H1 (cell line): ENCODE results near the gene NEU2. TPM values are rescaled to one million over a fixed set of nuclear protein-coding genes. Genes with fewer than 3 reads are reported as not detected.

Source experiments
- polyA plus RNA-seq, 7 experiments: library from polyadenylated mRNA; depleted of rRNA in 3 of 7; stranded (reverse) in 5 of 7; unstranded in 2 of 7; fragments of >200 nt in 5 of 7; fragments of 200-250 nt in 2 of 7; gene quantifications; 1 replicate in 5 of 7; 2 replicates in 1 of 7; 4 replicates in 1 of 7; pipeline versions ENCODE4 v1.2.1 to v1.2.3, GENCODE V29; 2011 to 2013; ENCODE audit warnings: missing spikeins in 2 of 7, mixed read lengths in 2 of 7
- total RNA-seq: library from RNA; stranded (reverse); fragmentation: NEBNext Ultra II Directional; extraction: Animal tissue kit (Norgen Biotek cat#: 25700); gene quantifications from 2 replicates; pipeline ENCODE4 v1.2.1, GENCODE V29; 2021
- TF ChIP-seq, protein P1 (sequence below): fragments of 300-600 bp; sonication (generic); IDR thresholded peaks from 2 replicates; pipeline ENCODE4 v1.7.1; 2012; ENCODE audit warnings: low read length, moderate library complexity, mild to moderate bottlenecking, inconsistent platforms; ENCODE audit not compliant: insufficient replicate concordance

NEU2 gene
- total and polyA plus RNA-seq, 2 of the 8 experiments (the other 6 are each of a cell fraction or from before 2014, with no cell fraction given), result 0.12 TPM; not detected in 1

DNA sequence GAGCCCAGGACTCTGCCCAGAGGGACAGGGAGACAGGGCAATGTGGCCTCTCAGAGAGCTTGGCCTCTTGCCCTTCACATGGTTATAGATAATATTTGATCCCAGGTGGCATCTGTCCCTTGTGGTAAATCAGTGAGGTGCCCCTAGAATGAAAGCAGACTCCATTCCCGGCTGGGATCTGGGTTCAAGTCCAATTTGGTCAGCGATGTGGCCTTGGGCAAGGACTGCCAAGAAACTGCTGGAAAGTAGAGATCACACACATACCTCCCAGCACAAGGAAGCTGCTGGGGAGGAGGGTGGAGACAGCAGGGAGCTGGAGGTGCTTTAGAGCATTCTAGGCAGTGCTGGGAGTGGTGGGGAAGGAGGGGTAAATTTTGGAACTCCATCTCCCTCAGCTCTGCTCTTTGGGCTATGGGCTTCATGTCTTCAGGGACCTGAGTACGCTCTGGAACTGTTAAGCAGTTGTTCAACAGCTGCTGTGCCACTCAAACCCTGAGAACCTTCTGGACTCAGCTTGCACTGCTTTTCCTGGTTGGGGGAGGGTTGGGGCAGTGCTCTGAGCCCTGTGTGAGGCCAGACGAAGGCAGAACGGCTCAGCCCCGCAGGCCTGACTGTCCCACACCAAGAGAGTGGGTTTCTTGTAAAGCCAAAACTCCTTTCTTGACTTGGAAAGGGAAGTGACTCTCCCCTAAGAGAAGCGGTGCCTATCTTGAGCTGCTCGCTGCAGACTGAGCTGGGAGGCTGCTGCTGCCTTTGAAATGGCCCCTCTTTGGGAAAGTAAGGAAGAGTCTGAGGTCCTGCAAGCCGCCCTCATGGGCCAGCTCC is 50.7 kb downstream of the NEU2 start (continued):
- TF ChIP-seq, protein P1, sequence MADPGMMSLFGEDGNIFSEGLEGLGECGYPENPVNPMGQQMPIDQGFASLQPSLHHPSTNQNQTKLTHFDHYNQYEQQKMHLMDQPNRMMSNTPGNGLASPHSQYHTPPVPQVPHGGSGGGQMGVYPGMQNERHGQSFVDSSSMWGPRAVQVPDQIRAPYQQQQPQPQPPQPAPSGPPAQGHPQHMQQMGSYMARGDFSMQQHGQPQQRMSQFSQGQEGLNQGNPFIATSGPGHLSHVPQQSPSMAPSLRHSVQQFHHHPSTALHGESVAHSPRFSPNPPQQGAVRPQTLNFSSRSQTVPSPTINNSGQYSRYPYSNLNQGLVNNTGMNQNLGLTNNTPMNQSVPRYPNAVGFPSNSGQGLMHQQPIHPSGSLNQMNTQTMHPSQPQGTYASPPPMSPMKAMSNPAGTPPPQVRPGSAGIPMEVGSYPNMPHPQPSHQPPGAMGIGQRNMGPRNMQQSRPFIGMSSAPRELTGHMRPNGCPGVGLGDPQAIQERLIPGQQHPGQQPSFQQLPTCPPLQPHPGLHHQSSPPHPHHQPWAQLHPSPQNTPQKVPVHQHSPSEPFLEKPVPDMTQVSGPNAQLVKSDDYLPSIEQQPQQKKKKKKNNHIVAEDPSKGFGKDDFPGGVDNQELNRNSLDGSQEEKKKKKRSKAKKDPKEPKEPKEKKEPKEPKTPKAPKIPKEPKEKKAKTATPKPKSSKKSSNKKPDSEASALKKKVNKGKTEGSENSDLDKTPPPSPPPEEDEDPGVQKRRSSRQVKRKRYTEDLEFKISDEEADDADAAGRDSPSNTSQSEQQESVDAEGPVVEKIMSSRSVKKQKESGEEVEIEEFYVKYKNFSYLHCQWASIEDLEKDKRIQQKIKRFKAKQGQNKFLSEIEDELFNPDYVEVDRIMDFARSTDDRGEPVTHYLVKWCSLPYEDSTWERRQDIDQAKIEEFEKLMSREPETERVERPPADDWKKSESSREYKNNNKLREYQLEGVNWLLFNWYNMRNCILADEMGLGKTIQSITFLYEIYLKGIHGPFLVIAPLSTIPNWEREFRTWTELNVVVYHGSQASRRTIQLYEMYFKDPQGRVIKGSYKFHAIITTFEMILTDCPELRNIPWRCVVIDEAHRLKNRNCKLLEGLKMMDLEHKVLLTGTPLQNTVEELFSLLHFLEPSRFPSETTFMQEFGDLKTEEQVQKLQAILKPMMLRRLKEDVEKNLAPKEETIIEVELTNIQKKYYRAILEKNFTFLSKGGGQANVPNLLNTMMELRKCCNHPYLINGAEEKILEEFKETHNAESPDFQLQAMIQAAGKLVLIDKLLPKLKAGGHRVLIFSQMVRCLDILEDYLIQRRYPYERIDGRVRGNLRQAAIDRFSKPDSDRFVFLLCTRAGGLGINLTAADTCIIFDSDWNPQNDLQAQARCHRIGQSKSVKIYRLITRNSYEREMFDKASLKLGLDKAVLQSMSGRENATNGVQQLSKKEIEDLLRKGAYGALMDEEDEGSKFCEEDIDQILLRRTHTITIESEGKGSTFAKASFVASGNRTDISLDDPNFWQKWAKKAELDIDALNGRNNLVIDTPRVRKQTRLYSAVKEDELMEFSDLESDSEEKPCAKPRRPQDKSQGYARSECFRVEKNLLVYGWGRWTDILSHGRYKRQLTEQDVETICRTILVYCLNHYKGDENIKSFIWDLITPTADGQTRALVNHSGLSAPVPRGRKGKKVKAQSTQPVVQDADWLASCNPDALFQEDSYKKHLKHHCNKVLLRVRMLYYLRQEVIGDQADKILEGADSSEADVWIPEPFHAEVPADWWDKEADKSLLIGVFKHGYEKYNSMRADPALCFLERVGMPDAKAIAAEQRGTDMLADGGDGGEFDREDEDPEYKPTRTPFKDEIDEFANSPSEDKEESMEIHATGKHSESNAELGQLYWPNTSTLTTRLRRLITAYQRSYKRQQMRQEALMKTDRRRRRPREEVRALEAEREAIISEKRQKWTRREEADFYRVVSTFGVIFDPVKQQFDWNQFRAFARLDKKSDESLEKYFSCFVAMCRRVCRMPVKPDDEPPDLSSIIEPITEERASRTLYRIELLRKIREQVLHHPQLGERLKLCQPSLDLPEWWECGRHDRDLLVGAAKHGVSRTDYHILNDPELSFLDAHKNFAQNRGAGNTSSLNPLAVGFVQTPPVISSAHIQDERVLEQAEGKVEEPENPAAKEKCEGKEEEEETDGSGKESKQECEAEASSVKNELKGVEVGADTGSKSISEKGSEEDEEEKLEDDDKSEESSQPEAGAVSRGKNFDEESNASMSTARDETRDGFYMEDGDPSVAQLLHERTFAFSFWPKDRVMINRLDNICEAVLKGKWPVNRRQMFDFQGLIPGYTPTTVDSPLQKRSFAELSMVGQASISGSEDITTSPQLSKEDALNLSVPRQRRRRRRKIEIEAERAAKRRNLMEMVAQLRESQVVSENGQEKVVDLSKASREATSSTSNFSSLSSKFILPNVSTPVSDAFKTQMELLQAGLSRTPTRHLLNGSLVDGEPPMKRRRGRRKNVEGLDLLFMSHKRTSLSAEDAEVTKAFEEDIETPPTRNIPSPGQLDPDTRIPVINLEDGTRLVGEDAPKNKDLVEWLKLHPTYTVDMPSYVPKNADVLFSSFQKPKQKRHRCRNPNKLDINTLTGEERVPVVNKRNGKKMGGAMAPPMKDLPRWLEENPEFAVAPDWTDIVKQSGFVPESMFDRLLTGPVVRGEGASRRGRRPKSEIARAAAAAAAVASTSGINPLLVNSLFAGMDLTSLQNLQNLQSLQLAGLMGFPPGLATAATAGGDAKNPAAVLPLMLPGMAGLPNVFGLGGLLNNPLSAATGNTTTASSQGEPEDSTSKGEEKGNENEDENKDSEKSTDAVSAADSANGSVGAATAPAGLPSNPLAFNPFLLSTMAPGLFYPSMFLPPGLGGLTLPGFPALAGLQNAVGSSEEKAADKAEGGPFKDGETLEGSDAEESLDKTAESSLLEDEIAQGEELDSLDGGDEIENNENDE, result no peak
